Immature natural killer cell (primary cell): ENCODE results near the gene CHIC2. TPM values are rescaled to one million over a fixed set of nuclear protein-coding genes. Genes with fewer than 3 reads are reported as not detected.
A peak's percentile ranks its signal among the peaks of the same experiment; 100 is the strongest.
"Not testable (repeated sequence)": the region's sequence is repeated elsewhere in the genome, so short reads cannot be mapped to it uniquely, and the experiment has no call there.

Source experiments
- DNase-seq, 3 donors: peaks; one replicate each; pipeline ENCODE4 v3.0.0; 2022; ENCODE audit warnings: mixed read lengths in 1 of 3
- H3K27ac Mint-ChIP-seq, 6 donors: one replicate each; pipeline ENCODE4 v1.8.0; 2020; ENCODE audit warnings: mixed read lengths in 6 of 6, mild to moderate bottlenecking in 5 of 6, inconsistent platforms in 4 of 6, moderate library complexity in 3 of 6
- H3K27me3 Mint-ChIP-seq, 3 donors: one replicate each; pipeline ENCODE4 v1.8.0; 2020 to 2021; ENCODE audit warnings: low read depth in 3 of 3, mild to moderate bottlenecking in 3 of 3, mixed read lengths in 3 of 3, moderate library complexity in 3 of 3, inconsistent platforms in 1 of 3
- H3K36me3 Mint-ChIP-seq, 3 donors: one replicate each; pipeline ENCODE4 v1.8.0; 2020; ENCODE audit warnings: mixed read lengths in 3 of 3, inconsistent platforms in 2 of 3, mild to moderate bottlenecking in 2 of 3
- H3K4me1 Mint-ChIP-seq, 2 donors: one replicate each; pipeline ENCODE4 v1.8.0; 2020; ENCODE audit warnings: inconsistent platforms in 2 of 2, mild to moderate bottlenecking in 2 of 2, mixed read lengths in 2 of 2, moderate library complexity in 1 of 2
- H3K4me3 Mint-ChIP-seq, 5 donors: one replicate each; pipeline ENCODE4 v1.8.0; 2020; ENCODE audit warnings: mild to moderate bottlenecking in 5 of 5, mixed read lengths in 5 of 5, inconsistent platforms in 3 of 5, moderate library complexity in 3 of 5
- H3K9me3 Mint-ChIP-seq, 6 donors: one replicate each; pipeline ENCODE4 v1.8.0; 2020; ENCODE audit warnings: mild to moderate bottlenecking in 6 of 6, mixed read lengths in 6 of 6, inconsistent platforms in 4 of 6, moderate library complexity in 3 of 6
- polyA plus RNA-seq, 3 donors: library from polyadenylated mRNA; unstranded; fragments of 300-500 nt; fragmentation: Illumina TruSeq; gene quantifications; one replicate each; pipeline ENCODE4 v1.2.3, GENCODE V29; 2021

The CHIC2 gene
- polyA plus RNA-seq, 3 donors from 2014 or later: 77.8 to 97.0 (median 88.5) TPM

DNA sequence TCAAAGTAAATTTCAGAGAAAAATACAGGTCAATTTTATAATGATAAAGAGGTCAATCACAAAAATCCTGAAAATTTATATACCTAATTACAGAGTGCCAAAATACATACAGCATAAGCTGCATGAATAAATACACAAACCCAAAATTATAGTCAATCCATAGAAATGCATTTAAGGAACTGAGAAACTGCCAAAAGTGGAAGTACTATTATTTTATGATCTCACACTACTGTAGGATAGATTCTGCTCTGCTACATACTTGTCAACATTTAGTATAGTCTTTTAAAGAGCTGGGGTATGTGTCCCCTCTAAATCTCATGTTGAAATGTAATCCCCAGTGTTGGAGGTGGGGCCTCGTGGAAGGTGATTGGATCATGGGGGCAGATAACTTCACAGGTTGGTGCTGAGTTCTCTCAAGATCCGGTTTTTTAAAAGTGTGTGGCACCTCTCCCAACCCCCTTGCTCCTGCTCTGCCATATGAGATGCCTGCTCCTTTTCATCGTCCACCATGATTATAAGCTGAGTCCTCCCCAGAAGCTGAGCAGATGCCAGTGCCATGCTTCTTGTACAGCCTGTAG lies 31.8 kb downstream of the CHIC2 start:
- Mint-ChIP-seq H3K36me3 (peaks cover 12 to 19% (median 16%) of the 10 kb centered on the region in 3 donors), H3K27ac (peak overlapping the region in 1 of 6 donors; percentile 66), H3K4me1 (peaks cover 36 to 71% of the 10 kb centered on the region in 2 donors), H3K4me3 (peak overlapping the region in 3 of 5 donors; percentile 14 to 30 (median 15)), H3K9me3 (no peaks in the 10 kb centered on the region), H3K27me3 (peaks cover 0 to 3% (median 0%) of the 10 kb centered on the region in 3 donors)
- DNase-seq: no peak

DNA sequence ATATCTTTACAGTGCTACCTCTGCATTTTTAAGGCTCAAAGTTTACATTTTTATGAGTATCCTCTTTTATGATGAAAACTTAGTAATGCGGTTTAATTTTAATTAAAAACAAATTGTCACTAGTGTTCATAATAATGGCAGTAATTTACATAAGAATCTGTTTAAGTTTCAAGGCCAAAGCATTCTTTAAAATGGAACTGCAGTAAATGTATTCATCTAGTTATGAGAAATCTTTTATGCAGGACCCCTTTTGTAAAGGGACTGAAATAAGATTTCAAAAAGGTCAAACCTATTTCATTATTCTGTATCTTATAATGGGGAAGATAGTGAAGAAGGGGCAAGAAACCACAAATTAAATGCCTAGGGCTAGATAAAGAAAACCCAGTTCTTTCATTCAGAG lies 37.1 kb downstream of the CHIC2 start:
- H3K4me3 Mint-ChIP-seq: no peak overlapping the region
- H3K27ac Mint-ChIP-seq: no peak overlapping the region
- DNase-seq: no peak
- H3K36me3 Mint-ChIP-seq: peaks cover 0 to 4% (median 3%) of the 10 kb centered on the region in 3 donors
- peaks cover 0 to 2% (median 0%) of the 10 kb centered on the region in 6 donors for H3K9me3 Mint-ChIP-seq
- peaks cover 17 to 35% of the 10 kb centered on the region in 2 donors for H3K4me1 Mint-ChIP-seq
- peaks cover 0 to under 1% (median 0%) of the 10 kb centered on the region in 3 donors for H3K27me3 Mint-ChIP-seq

DNA sequence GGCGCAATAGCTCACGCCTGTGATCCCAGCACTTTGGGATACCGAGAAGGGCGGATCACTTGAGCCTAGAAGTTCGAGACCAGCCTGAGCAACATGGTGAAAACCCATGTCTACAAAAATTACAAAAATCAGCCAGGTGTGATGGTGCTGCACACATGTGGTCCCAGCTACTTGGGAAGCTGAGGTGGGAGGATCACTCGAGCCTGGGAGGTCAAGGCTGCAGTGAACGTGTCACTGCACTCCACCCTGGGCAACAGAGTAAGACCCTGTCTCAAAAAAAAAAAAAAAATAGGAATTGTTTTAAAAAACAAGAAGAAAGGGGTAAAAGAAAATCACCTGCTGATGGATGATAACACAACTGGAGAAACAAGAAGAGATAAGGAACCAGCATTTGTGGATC lies 38.8 kb downstream of the CHIC2 start:
- peaks cover 0 to 2% (median 0%) of the 10 kb centered on the region in 6 donors for H3K9me3 Mint-ChIP-seq
- no peak overlapping the region for H3K27ac Mint-ChIP-seq
- H3K36me3 Mint-ChIP-seq: peaks cover 0 to 4% (median 3%) of the 10 kb centered on the region in 3 donors
- no peaks in the 10 kb centered on the region for H3K27me3 Mint-ChIP-seq
- no peak overlapping the region for H3K4me3 Mint-ChIP-seq
- DNase-seq: no peak
- peaks cover 15 to 29% of the 10 kb centered on the region in 2 donors for H3K4me1 Mint-ChIP-seq

DNA sequence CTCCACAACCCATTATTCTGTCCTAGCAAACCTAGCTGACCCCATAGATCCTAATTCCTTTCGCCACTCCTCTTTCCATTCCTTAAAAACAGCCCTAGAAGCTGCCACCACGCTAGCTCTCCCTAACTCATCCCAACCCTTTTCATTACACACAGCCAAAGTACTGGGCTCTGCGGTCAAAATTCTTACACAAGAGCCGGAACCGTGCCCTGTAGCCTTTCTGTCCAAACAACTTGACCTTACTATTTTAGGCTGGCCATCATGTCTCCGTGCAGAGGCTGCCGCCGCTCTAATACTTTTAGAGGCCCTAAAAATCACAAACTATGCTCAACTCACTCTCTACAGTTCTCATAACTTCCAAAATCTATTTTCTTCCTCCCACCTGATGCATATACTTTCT lies 41.4 kb downstream of the CHIC2 start:
- H3K36me3 Mint-ChIP-seq, H3K27me3 Mint-ChIP-seq, DNase-seq, H3K27ac Mint-ChIP-seq, H3K4me3 Mint-ChIP-seq, H3K9me3 Mint-ChIP-seq: not testable (repeated sequence)
- peaks cover 14 to 18% of the 10 kb centered on the region in 2 donors for H3K4me1 Mint-ChIP-seq

DNA sequence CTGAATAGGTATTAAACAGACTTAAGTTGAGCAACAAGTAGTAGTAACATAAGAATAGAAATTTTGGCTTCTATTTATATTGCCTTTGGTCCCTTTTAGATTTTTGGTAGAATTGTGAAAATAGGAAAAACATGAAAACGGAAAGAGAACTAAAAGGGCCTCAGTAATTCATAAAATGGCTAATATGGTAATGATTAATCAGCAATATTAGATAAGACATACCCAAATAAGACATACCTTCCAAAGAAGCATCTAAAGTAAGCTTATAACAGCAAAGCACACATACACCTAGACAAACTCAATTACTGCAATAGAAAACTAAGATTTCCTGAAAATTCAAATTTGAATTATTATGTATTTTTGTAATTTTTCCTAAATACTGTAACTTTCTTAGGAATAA lies 46.4 kb downstream of the CHIC2 start:
- Mint-ChIP-seq H3K36me3 (no peaks in the 10 kb centered on the region), H3K27me3 (no peaks in the 10 kb centered on the region), H3K27ac (peak overlapping the region in 2 of 6 donors; percentile 43 to 47), H3K9me3 (no peaks in the 10 kb centered on the region), H3K4me1 (peaks cover 23 to 51% of the 10 kb centered on the region in 2 donors), H3K4me3 (no peak overlapping the region)
- no peak for DNase-seq

- Mint-ChIP-seq H3K27ac (peak overlapping the region in 2 of 6 donors; percentile 41 to 47), H3K27me3 (no peaks in the 10 kb centered on the region), H3K4me1 (peaks cover 23 to 57% of the 10 kb centered on the region in 2 donors), H3K4me3 (peak overlapping the region in 2 of 5 donors; percentile 0 to 1), H3K36me3 (peaks cover 0 to 3% (median 0%) of the 10 kb centered on the region in 3 donors), H3K9me3 (no peaks in the 10 kb centered on the region)
- DNase-seq: no peak
Measured at GRCh38 chr4:54017308-54017707, 47.1 kb downstream of the CHIC2 start.

- Mint-ChIP-seq H3K4me1 (peaks cover 23 to 61% of the 10 kb centered on the region in 2 donors), H3K4me3 (no peak overlapping the region)
Measured at GRCh38 chr4:54016504-54016903, 47.9 kb downstream of the CHIC2 start.

GRCh38 chr4:54015423-54016030 lies 48.9 kb downstream of the CHIC2 start:
- no peak for DNase-seq
- no peaks in the 10 kb centered on the region for H3K9me3 Mint-ChIP-seq
- H3K36me3 Mint-ChIP-seq: peaks cover 0 to 3% (median 0%) of the 10 kb centered on the region in 3 donors
- H3K27ac Mint-ChIP-seq: peak overlapping the region in 1 of 6 donors; percentile 56
- peaks cover 23 to 68% of the 10 kb centered on the region in 2 donors for H3K4me1 Mint-ChIP-seq
- H3K4me3 Mint-ChIP-seq: no peak overlapping the region
- H3K27me3 Mint-ChIP-seq: no peaks in the 10 kb centered on the region

More at GRCh38 chr4:54016504-54016903, 47.9 kb downstream of the CHIC2 start:
- H3K9me3 Mint-ChIP-seq: no peaks in the 10 kb centered on the region
- no peaks in the 10 kb centered on the region for H3K27me3 Mint-ChIP-seq
- peaks cover 0 to 3% (median 0%) of the 10 kb centered on the region in 3 donors for H3K36me3 Mint-ChIP-seq
- H3K27ac Mint-ChIP-seq: peak overlapping the region in 5 of 6 donors; percentile 14 to 86 (median 29)
- no peak for DNase-seq

DNA sequence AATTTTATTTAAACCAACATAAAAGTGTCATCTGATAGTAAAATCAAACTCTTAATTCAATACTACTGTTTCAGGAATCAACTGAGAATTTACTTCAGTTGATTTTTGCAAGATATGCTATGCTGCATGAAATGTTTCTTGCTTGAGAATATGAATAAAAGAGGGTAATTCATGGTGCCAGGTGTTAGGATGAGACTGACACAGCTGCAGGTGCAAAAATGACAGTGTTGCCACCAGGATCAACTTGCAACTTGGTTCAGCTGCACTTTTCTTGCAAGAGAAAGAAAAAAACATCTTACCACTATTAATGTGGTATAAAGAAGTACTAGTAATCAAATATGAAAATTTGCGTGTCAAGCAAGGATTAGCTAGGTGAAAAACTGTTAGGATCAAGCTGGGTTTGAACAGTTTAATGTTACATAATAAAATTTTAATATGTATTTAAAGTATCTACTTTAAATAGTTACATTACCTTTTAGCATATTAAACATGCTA lies 49.7 kb downstream of the CHIC2 start:
- H3K36me3 Mint-ChIP-seq: peaks cover 3 to 4% (median 3%) of the 10 kb centered on the region in 3 donors
- H3K4me3 Mint-ChIP-seq: no peak overlapping the region
- H3K27me3 Mint-ChIP-seq: no peaks in the 10 kb centered on the region
- H3K9me3 Mint-ChIP-seq: no peaks in the 10 kb centered on the region
- DNase-seq: no peak
- no peak overlapping the region for H3K27ac Mint-ChIP-seq
- H3K4me1 Mint-ChIP-seq: peaks cover 23 to 76% of the 10 kb centered on the region in 2 donors

- Mint-ChIP-seq H3K4me3 (no peak overlapping the region), H3K27ac (peak overlapping the region in 3 of 6 donors; percentile 6 to 83 (median 78))
Measured at GRCh38 chr4:54011201-54011600, 53.2 kb downstream of the CHIC2 start.

GRCh38 chr4:54006755-54007154 lies 57.6 kb downstream of the CHIC2 start:
- Mint-ChIP-seq H3K4me3 (no peak overlapping the region), H3K27me3 (no peaks in the 10 kb centered on the region), H3K9me3 (no peaks in the 10 kb centered on the region), H3K27ac (peak overlapping the region in 5 of 6 donors; percentile 37 to 75 (median 40)), H3K4me1 (peaks cover 25 to 75% of the 10 kb centered on the region in 2 donors), H3K36me3 (peaks cover 6 to 21% (median 15%) of the 10 kb centered on the region in 3 donors)
- no peak for DNase-seq

More at GRCh38 chr4:54011201-54011600, 53.2 kb downstream of the CHIC2 start:
- no peak for DNase-seq
- peaks cover 13 to 81% of the 10 kb centered on the region in 2 donors for H3K4me1 Mint-ChIP-seq
- no peaks in the 10 kb centered on the region for H3K27me3 Mint-ChIP-seq
- H3K9me3 Mint-ChIP-seq: no peaks in the 10 kb centered on the region
- peaks cover 3 to 12% (median 10%) of the 10 kb centered on the region in 3 donors for H3K36me3 Mint-ChIP-seq

DNA sequence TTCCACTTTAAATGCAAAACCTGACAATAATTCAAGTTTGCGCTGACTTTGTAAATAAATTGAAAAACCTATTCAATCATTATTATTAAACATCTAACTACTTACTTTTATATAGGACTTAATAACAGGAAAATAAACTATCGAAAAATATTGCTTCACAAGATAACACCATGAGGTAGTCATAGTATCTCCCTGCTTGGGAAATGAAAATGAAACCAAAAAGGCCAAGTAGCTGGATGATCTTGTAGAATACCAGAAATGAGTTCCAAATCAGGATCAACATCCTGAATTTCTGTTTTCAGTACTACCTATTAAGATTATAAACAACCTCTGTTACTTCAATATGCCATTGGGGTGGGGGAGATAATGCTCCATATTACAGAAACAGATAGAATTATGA lies 58.9 kb downstream of the CHIC2 start:
- peak overlapping the region in 5 of 6 donors; percentile 61 to 88 (median 66) for H3K27ac Mint-ChIP-seq
- H3K4me3 Mint-ChIP-seq: peak overlapping the region in 4 of 5 donors; percentile 45 to 68 (median 55)
- no peaks in the 10 kb centered on the region for H3K27me3 Mint-ChIP-seq
- H3K36me3 Mint-ChIP-seq: peaks cover 6 to 25% (median 17%) of the 10 kb centered on the region in 3 donors
- H3K9me3 Mint-ChIP-seq: no peaks in the 10 kb centered on the region
- H3K4me1 Mint-ChIP-seq: peaks cover 25 to 72% of the 10 kb centered on the region in 2 donors
- DNase-seq: peak; percentile 3 to 11 (median 8)

GRCh38 chr4:54004463-54004862 lies 59.9 kb downstream of the CHIC2 start:
- H3K4me3 Mint-ChIP-seq: peak overlapping the region in 1 of 5 donors; percentile 0
- H3K27ac Mint-ChIP-seq: peak overlapping the region in 4 of 6 donors; percentile 4 to 63 (median 30)
- no peaks in the 10 kb centered on the region for H3K9me3 Mint-ChIP-seq
- DNase-seq: no peak
- no peaks in the 10 kb centered on the region for H3K27me3 Mint-ChIP-seq
- H3K4me1 Mint-ChIP-seq: peaks cover 26 to 63% of the 10 kb centered on the region in 2 donors
- peaks cover 5 to 26% (median 16%) of the 10 kb centered on the region in 3 donors for H3K36me3 Mint-ChIP-seq
